ENCODE measurements around the gene GPBAR1. TPM values are rescaled to one million over a fixed set of nuclear protein-coding genes. Genes with fewer than 3 reads are reported as not detected.

Gene GPBAR1
- total RNA-seq, 6 experiments from 2014 or later, result 0.10 to 0.17 (median 0.12) TPM; not detected in 1

GRCh38 chr2:218217360-218218267 is 43.2 kb upstream of the GPBAR1 start:
- Mint-ChIP-seq H3K27me3 (ENCODE audit: insufficient read depth) (peaks cover 4% of the 10 kb centered on the region), H3K9me3 (no peaks in the 10 kb centered on the region), H3K27ac (peak overlapping the region; percentile 95), H3K36me3 (ENCODE audit: low read depth) (peaks cover 33% of the 10 kb centered on the region), H3K4me1 (ENCODE audit: low read depth) (peaks cover 52% of the 10 kb centered on the region), H3K4me3 (peak overlapping the region; percentile 93)
- no peak for DNase-seq
- TF ChIP-seq, protein P1, sequence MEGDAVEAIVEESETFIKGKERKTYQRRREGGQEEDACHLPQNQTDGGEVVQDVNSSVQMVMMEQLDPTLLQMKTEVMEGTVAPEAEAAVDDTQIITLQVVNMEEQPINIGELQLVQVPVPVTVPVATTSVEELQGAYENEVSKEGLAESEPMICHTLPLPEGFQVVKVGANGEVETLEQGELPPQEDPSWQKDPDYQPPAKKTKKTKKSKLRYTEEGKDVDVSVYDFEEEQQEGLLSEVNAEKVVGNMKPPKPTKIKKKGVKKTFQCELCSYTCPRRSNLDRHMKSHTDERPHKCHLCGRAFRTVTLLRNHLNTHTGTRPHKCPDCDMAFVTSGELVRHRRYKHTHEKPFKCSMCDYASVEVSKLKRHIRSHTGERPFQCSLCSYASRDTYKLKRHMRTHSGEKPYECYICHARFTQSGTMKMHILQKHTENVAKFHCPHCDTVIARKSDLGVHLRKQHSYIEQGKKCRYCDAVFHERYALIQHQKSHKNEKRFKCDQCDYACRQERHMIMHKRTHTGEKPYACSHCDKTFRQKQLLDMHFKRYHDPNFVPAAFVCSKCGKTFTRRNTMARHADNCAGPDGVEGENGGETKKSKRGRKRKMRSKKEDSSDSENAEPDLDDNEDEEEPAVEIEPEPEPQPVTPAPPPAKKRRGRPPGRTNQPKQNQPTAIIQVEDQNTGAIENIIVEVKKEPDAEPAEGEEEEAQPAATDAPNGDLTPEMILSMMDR (IDR thresholded peaks at IDR 0.05), result no peak

- TF ChIP-seq, protein P1 (IDR thresholded peaks at IDR 0.05), result no peak
- H3K27ac Mint-ChIP-seq, result peak overlapping the region; percentile 95
- peaks cover 61% of the 10 kb centered on the region for H3K4me1 Mint-ChIP-seq (ENCODE audit: low read depth)
- H3K27me3 Mint-ChIP-seq (ENCODE audit: insufficient read depth), result peaks cover 4% of the 10 kb centered on the region
- H3K9me3 Mint-ChIP-seq, result no peaks in the 10 kb centered on the region
- no peak for DNase-seq
- peak overlapping the region; percentile 93 for H3K4me3 Mint-ChIP-seq
- H3K36me3 Mint-ChIP-seq (ENCODE audit: low read depth), result peaks cover 41% of the 10 kb centered on the region
These were observed 42.3 kb upstream of the GPBAR1 start for GRCh38 chr2:218218268-218219185.

DNA sequence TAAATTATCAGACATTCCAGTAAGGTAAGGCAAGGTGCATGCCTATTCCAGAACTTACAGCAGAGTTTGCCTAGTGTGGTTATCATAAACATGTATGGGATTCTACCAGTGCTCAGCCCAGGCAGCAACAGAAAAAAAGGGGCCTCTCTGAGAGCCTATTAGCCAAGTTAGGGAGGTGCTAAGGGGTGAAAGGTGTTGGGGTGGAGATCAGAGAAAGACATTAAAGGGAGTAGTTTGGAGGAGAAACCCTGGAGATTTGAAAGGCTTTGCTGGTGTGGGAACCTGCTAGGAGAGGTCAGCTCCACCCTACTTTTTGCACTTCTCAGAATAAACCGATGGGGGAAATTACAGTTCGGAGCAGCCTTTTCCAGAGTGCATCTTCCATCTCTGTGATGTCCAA is 40.9 kb upstream of the GPBAR1 start:
- peak overlapping the region; percentile 95 for H3K27ac Mint-ChIP-seq
- H3K4me1 Mint-ChIP-seq (ENCODE audit: low read depth), result peaks cover 75% of the 10 kb centered on the region

DNA sequence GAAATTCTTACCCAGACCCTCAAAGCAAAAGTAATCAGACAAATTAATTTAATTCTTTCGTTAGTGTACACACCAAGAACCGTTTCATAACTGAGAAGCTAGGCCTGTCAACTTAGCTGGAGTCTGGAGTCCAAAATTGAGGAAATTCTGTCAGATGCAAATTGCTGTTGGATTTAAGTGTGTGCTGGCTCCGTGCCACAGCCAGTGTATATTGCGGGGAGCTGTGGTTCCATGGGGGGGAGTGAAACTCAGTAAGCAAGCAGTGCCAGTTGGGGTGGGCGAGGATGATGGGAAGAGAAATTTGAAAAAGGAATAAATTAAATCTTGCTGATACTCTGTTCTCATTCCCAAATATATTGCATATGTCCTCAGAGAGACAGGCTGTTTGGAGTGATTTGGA is 39.8 kb upstream of the GPBAR1 start:
- H3K9me3 Mint-ChIP-seq, result no peaks in the 10 kb centered on the region
- peak overlapping the region; percentile 55; the same call in 1 of the 2 replicates for H3K27ac Mint-ChIP-seq
- peaks cover 83% of the 10 kb centered on the region for H3K4me1 Mint-ChIP-seq (ENCODE audit: low read depth)
- no peak for DNase-seq
- H3K27me3 Mint-ChIP-seq (ENCODE audit: insufficient read depth), result peaks cover 3% of the 10 kb centered on the region; the same call in 1 of the 2 replicates
- H3K36me3 Mint-ChIP-seq (ENCODE audit: low read depth), result peaks cover 64% of the 10 kb centered on the region
- peak overlapping the region; percentile 93 for H3K4me3 Mint-ChIP-seq
- TF ChIP-seq, protein P1 (IDR thresholded peaks at IDR 0.05), result no peak

More for the DNA sequence above, 40.9 kb upstream of the GPBAR1 start:
- H3K36me3 Mint-ChIP-seq (ENCODE audit: low read depth), result peaks cover 53% of the 10 kb centered on the region
- peaks cover 3% of the 10 kb centered on the region for H3K27me3 Mint-ChIP-seq (ENCODE audit: insufficient read depth)
- no peaks in the 10 kb centered on the region for H3K9me3 Mint-ChIP-seq
- no peak for DNase-seq
- peak overlapping the region; percentile 93 for H3K4me3 Mint-ChIP-seq
- TF ChIP-seq, protein P1 (IDR thresholded peaks at IDR 0.05), result no peak

DNA sequence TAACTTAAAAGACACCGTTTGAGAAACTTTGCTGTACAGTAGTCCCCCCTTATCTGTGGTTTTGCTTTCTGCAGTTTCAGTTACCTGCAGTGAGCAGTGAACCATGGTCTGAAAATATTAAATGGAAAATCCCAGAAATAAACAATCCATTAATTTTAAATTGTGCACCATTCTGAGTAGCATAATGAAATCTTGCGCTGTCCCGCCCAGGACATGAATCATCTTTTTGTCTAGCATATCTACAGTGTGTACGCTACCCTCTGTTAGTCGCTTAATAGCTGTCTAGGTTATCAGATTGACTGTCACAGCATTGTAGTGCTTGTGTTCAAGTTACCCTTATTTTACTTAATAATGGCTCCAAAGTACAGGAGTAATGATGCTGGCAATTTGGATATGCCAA is 37.8 kb upstream of the GPBAR1 start:
- H3K4me1 Mint-ChIP-seq (ENCODE audit: low read depth), result peaks cover 89% of the 10 kb centered on the region
- TF ChIP-seq, protein P1 (IDR thresholded peaks at IDR 0.05), result no peak
- DNase-seq, result no peak
- peak overlapping the region; percentile 1; the same call in 1 of the 2 replicates for H3K4me3 Mint-ChIP-seq
- H3K36me3 Mint-ChIP-seq (ENCODE audit: low read depth), result peaks cover 76% of the 10 kb centered on the region
- 0 out of 2 replicates have a peak overlapping the region, but pooled peaks have one; percentile 3 for H3K27ac Mint-ChIP-seq
- peaks cover 2% of the 10 kb centered on the region for H3K27me3 Mint-ChIP-seq (ENCODE audit: insufficient read depth)
- no peaks in the 10 kb centered on the region for H3K9me3 Mint-ChIP-seq

Data from HFFc6 (cell line).